ENCODE results near the gene OOSP1. TPM values are rescaled to one million over a fixed set of nuclear protein-coding genes. Genes with fewer than 3 reads are reported as not detected.

The OOSP1 gene
- total and polyA plus RNA-seq, 2 experiments from 2014 or later: not detected

DNA sequence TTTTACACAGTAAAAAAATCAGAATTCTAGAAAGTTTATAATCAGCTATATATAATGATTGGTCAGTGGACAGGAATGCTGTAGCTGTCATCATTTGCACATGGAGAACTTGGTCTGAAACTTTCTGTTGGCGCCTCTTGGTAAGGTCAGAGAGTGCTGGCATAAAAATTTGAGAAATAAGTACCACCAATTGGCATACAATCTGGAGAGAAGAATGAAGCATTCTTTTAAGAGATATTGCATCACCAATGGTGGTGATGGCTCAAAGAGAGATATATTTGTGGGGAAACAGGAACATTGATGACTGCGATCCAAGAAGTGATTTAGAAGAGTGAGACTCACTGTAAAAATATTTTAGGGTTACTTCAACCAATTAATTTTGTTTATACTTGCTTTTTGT lies 19.8 kb upstream of the OOSP1 start:
- Histone ChIP-seq H3K9ac (peak overlapping the region; percentile 32; the same call in 1 of the 2 replicates), H3K27ac (peak overlapping the region; percentile 76), H3K4me1 (ENCODE audit: insufficient read depth) (peaks cover 13% of the 10 kb centered on the region), H3K9me2 (ENCODE audit: insufficient read depth) (no peaks in the 10 kb centered on the region), H3F3A (ENCODE audit: insufficient read depth) (peaks cover 15% of the 10 kb centered on the region), H3K4me2 (ENCODE audit: unreplicated experiment) (peak overlapping the region; percentile 57), H3K9me3 (ENCODE audit: low read depth) (no peaks in the 10 kb centered on the region), H2AFZ (no peak overlapping the region), H4K20me1 (ENCODE audit: insufficient read depth) (no peaks in the 10 kb centered on the region), H3K4me3 (peak overlapping the region; percentile 22), H3K36me3 (ENCODE audit: low read depth) (no peaks in the 10 kb centered on the region), H3K79me2 (ENCODE audit: insufficient read depth) (no peaks in the 10 kb centered on the region), H3K27me3 (replicated peaks; ENCODE audit: insufficient read depth) (no peaks in the 10 kb centered on the region)
- DNase-seq: peak; percentile 82
- TF ChIP-seq EZH2 (IDR thresholded peaks at IDR 0.05; ENCODE audit: insufficient read depth, poor library complexity, severe bottlenecking) (no peak), EZH2phosphoT487 (IDR thresholded peaks at IDR 0.05; ENCODE audit: insufficient read depth, low read depth) (0 out of 2 replicates have a peak, but pooled peaks have one; percentile 72)
- in situ Hi-C loops (cut with MboI): loop anchor here (5.0 kb wide), 1 partner anchor 96 kb away; no protein-coding TSS in a partner anchor
- 10 to 13% methylated on average over 2 of the region's 2 CpGs for WGBS, 2 experiments (ENCODE audit: low coverage in 1 of 2, low lambda C conversion rate in 2 of 2, missing lambda C conversion rate in 2 of 2)

- Histone ChIP-seq H3K4me3 (peak overlapping the region; percentile 22), H3K9me2 (ENCODE audit: insufficient read depth) (no peaks in the 10 kb centered on the region), H3K27me3 (replicated peaks; ENCODE audit: insufficient read depth) (no peaks in the 10 kb centered on the region), H2AFZ (peak overlapping the region; percentile 67), H3K79me2 (ENCODE audit: insufficient read depth) (no peaks in the 10 kb centered on the region), H3K9me3 (ENCODE audit: low read depth) (no peaks in the 10 kb centered on the region), H3K27ac (peak overlapping the region; percentile 76), H4K20me1 (ENCODE audit: insufficient read depth) (no peaks in the 10 kb centered on the region), H3K4me2 (ENCODE audit: unreplicated experiment) (peak overlapping the region; percentile 57), H3K4me1 (ENCODE audit: insufficient read depth) (peaks cover 13% of the 10 kb centered on the region), H3F3A (ENCODE audit: insufficient read depth) (peaks cover 15% of the 10 kb centered on the region), H3K9ac (peak overlapping the region; percentile 32; the same call in 1 of the 2 replicates), H3K36me3 (ENCODE audit: low read depth) (no peaks in the 10 kb centered on the region)
- in situ Hi-C loops (cut with MboI): loop anchor here (5.0 kb wide), 1 partner anchor 97 kb away; no protein-coding TSS in a partner anchor
- peak; percentile 85 for DNase-seq
- TF ChIP-seq EZH2phosphoT487 (IDR thresholded peaks at IDR 0.05; ENCODE audit: insufficient read depth, low read depth) (no peak), EZH2 (IDR thresholded peaks at IDR 0.05; ENCODE audit: insufficient read depth, poor library complexity, severe bottlenecking) (no peak)
- 13 to 18% methylated on average over 3 of the region's 3 CpGs for WGBS, 2 experiments (ENCODE audit: low coverage in 1 of 2, low lambda C conversion rate in 2 of 2, missing lambda C conversion rate in 2 of 2)
Observed at GRCh38 chr11:59918987-59919589, 19.1 kb upstream of the OOSP1 start.

DNA sequence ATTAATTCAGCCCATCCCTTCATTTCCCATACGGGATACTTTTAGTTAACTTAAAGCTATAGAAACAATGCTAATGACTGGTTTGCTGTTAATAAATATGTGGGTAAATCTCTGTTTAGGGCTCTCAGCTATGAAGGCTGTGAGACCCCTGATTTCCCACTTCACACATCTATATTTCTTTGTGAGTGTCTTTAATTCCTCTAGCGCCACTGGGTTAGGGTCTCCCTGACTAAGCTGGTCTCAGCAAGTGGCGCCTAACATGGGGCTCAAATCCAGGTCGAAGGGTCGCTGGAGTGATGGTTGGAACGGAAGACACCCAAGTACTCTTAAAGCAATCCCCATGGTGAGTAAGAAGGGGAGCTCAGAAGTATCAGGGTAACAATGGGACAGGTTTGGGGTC lies 14.4 kb upstream of the OOSP1 start:
- in situ Hi-C loops (cut with MboI): no loop called here
- WGBS, 2 experiments (ENCODE audit: low coverage in 1 of 2, low lambda C conversion rate in 2 of 2, missing lambda C conversion rate in 2 of 2): 51 to 54% methylated on average over 6 of the region's 6 CpGs
- TF ChIP-seq EZH2phosphoT487 (IDR thresholded peaks at IDR 0.05; ENCODE audit: insufficient read depth, low read depth): no peak
- TF ChIP-seq EZH2 (IDR thresholded peaks at IDR 0.05; ENCODE audit: insufficient read depth, poor library complexity, severe bottlenecking): no peak
- Histone ChIP-seq H4K20me1 (ENCODE audit: insufficient read depth) (no peaks in the 10 kb centered on the region), H3K27me3 (replicated peaks; ENCODE audit: insufficient read depth) (no peaks in the 10 kb centered on the region), H3K79me2 (ENCODE audit: insufficient read depth) (no peaks in the 10 kb centered on the region), H3K27ac (no peak overlapping the region), H3K9ac (no peak overlapping the region), H3K9me3 (ENCODE audit: low read depth) (no peaks in the 10 kb centered on the region), H3K4me2 (ENCODE audit: unreplicated experiment) (no peak overlapping the region), H3F3A (ENCODE audit: insufficient read depth) (peaks cover 6% of the 10 kb centered on the region), H3K9me2 (ENCODE audit: insufficient read depth) (no peaks in the 10 kb centered on the region), H3K4me1 (ENCODE audit: insufficient read depth) (peaks cover 6% of the 10 kb centered on the region), H3K4me3 (no peak overlapping the region), H3K36me3 (ENCODE audit: low read depth) (no peaks in the 10 kb centered on the region), H2AFZ (no peak overlapping the region)
- no peak for DNase-seq

DNA sequence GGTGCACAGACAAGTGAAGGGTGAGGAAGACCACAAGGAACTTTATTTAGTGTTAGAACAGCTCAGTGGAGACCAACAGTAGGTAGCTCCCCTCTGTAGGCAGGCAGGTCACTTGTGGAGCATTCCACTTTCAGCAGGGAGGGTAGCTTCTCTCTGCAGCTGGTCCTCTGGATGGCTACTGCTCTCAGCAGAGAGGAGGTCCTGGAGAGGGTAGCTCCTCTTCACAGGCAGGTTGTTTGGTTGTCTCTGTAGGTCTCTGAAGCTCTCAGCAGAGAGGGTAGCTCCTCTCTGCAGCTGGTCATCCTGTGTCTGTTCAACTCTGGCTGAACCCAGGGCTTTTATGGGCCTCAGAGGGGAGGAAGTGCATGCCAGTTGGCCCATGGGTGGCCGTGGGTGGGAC lies 6.5 kb upstream of the OOSP1 start:
- 0 to 13% methylated on average over 1 of the region's 1 CpG for WGBS, 2 experiments (ENCODE audit: low coverage in 1 of 2, low lambda C conversion rate in 2 of 2, missing lambda C conversion rate in 2 of 2)
- Histone ChIP-seq H2AFZ (no peak overlapping the region), H3K4me3 (no peak overlapping the region), H3F3A (ENCODE audit: insufficient read depth) (no peaks in the 10 kb centered on the region), H3K4me2 (ENCODE audit: unreplicated experiment) (no peak overlapping the region), H3K9me3 (ENCODE audit: low read depth) (no peaks in the 10 kb centered on the region), H3K9me2 (ENCODE audit: insufficient read depth) (no peaks in the 10 kb centered on the region), H3K27ac (no peak overlapping the region), H3K9ac (no peak overlapping the region), H4K20me1 (ENCODE audit: insufficient read depth) (no peaks in the 10 kb centered on the region), H3K4me1 (ENCODE audit: insufficient read depth) (no peaks in the 10 kb centered on the region), H3K27me3 (replicated peaks; ENCODE audit: insufficient read depth) (no peaks in the 10 kb centered on the region), H3K79me2 (ENCODE audit: insufficient read depth) (no peaks in the 10 kb centered on the region), H3K36me3 (ENCODE audit: low read depth) (no peaks in the 10 kb centered on the region)
- DNase-seq: no peak
- in situ Hi-C loops (cut with MboI): no loop called here
- TF ChIP-seq EZH2 (IDR thresholded peaks at IDR 0.05; ENCODE audit: insufficient read depth, poor library complexity, severe bottlenecking): no peak
- TF ChIP-seq EZH2phosphoT487 (IDR thresholded peaks at IDR 0.05; ENCODE audit: insufficient read depth, low read depth): no peak
